Fibroblast of lung (primary cell): ENCODE measurements around the gene L3MBTL4. TPM values are rescaled to one million over a fixed set of nuclear protein-coding genes. Genes with fewer than 3 reads are reported as not detected.
A peak's percentile ranks its signal among the peaks of the same experiment; 100 is the strongest.

Source experiments
- DNase-seq, 2 donors: peaks; one replicate each; pipeline versions ENCODE4 v3.0.0 to v3.0.0-alpha.2; 2010; ENCODE audit warnings: low read depth in 2 of 2
- H2AFZ ChIP-seq: 2 replicates; pipeline ENCODE4 v1.5.1; 2012; ENCODE audit warnings: low read length, control low read depth, inconsistent platforms
- H3K27ac ChIP-seq: 2 replicates; pipeline ENCODE4 v1.5.1; 2011; ENCODE audit warnings: low read length, control low read depth; ENCODE audit not compliant: insufficient read depth
- H3K27me3 ChIP-seq: 2 replicates; pipeline ENCODE4 v1.5.1; 2011; ENCODE audit warnings: mild to moderate bottlenecking, low read length; ENCODE audit not compliant: control insufficient read depth, insufficient read depth
- H3K36me3 ChIP-seq: 2 replicates; pipeline ENCODE4 v1.5.1; 2011; ENCODE audit warnings: low read length; ENCODE audit not compliant: control insufficient read depth, insufficient read depth
- H3K4me1 ChIP-seq: 2 replicates; pipeline ENCODE4 v1.5.1; 2011; ENCODE audit warnings: low read length; ENCODE audit not compliant: control insufficient read depth, insufficient read depth; ENCODE audit errors: extremely low read depth
- H3K4me2 ChIP-seq: 2 replicates; pipeline ENCODE4 v1.5.1; 2011; ENCODE audit warnings: low read length, control low read depth; ENCODE audit not compliant: insufficient read depth; ENCODE audit errors: extremely low read depth
- H3K4me3 ChIP-seq, 4 experiments: fragments of 200-600 bp in 1 of 4; sonication (generic) in 1 of 4; replicated peaks in 1 of 4; 2 replicates each; pipeline ENCODE4 v1.5.1; 2011 to 2016; ENCODE audit warnings: low read length in 4 of 4, low read depth in 3 of 4, mild to moderate bottlenecking in 3 of 4, control low read depth in 2 of 4, inconsistent platforms in 1 of 4, mixed read lengths in 1 of 4; ENCODE audit not compliant: insufficient read depth in 1 of 4; ENCODE audit errors: control extremely low read depth in 1 of 4
- H3K79me2 ChIP-seq: 2 replicates; pipeline ENCODE4 v1.5.1; 2012; ENCODE audit warnings: mild to moderate bottlenecking, low read length, inconsistent platforms; ENCODE audit not compliant: control insufficient read depth, insufficient read depth
- H3K9ac ChIP-seq: 2 replicates; pipeline ENCODE4 v1.5.1; 2011; ENCODE audit warnings: mild to moderate bottlenecking, low read length, control low read depth; ENCODE audit not compliant: insufficient read depth
- H3K9me3 ChIP-seq: 2 replicates; pipeline ENCODE4 v1.5.1; 2012; ENCODE audit warnings: low read depth, low read length; ENCODE audit not compliant: control insufficient read depth, insufficient read depth
- H4K20me1 ChIP-seq: 2 replicates; pipeline ENCODE4 v1.5.1; 2011; ENCODE audit warnings: low read length; ENCODE audit not compliant: control insufficient read depth, insufficient read depth; ENCODE audit errors: extremely low read depth
- EZH2 ChIP-seq: IDR thresholded peaks from 2 replicates; pipeline ENCODE4 v1.5.1; 2012; ENCODE audit warnings: low read length, control low read depth, mild to moderate bottlenecking; ENCODE audit errors: missing control alignments
- polyA plus RNA-seq, 2 donors: library from polyadenylated mRNA; depleted of rRNA in 1 of 2; stranded (reverse) in 1 of 2; unstranded in 1 of 2; fragments of >200 nt; gene quantifications; 2 replicates each; pipeline ENCODE4 v1.2.1, GENCODE V29; 2011 to 2012; ENCODE audit warnings: missing spikeins in 1 of 2
- total RNA-seq: library from RNA; depleted of rRNA; stranded (reverse); fragments of >200 nt; gene quantifications from 2 replicates; pipeline ENCODE4 v1.2.1, GENCODE V29; 2014
- TF ChIP-seq, protein P1 (sequence below), 2 donors: IDR thresholded peaks in 1 of 2; conservative IDR thresholded peaks in 1 of 2; 1 replicate in 1 of 2; 2 replicates in 1 of 2; pipeline ENCODE4 v1.5.1; 2011 to 2012; ENCODE audit warnings: low read length in 2 of 2, control low read depth in 1 of 2, inconsistent platforms in 1 of 2, low read depth in 1 of 2, mild to moderate bottlenecking in 1 of 2

The L3MBTL4 gene
- total and polyA plus RNA-seq, 2 donors (not counting 1 experiment from before 2014, with no cell fraction given): 0.06 to 0.33 TPM

- peak; percentile 26 to 34 for DNase-seq
- no peak overlapping the region for H3K27ac ChIP-seq
- H3K79me2 ChIP-seq: no peaks in the 10 kb centered on the region
- no peaks in the 10 kb centered on the region for H3K9me3 ChIP-seq
- H2AFZ ChIP-seq: no peak overlapping the region
- no peak overlapping the region for H3K4me3 ChIP-seq
- no peak overlapping the region for H3K4me2 ChIP-seq
- H4K20me1 ChIP-seq: no peaks in the 10 kb centered on the region
- H3K27me3 ChIP-seq: no peaks in the 10 kb centered on the region
- H3K36me3 ChIP-seq: no peaks in the 10 kb centered on the region
- H3K4me1 ChIP-seq: no peaks in the 10 kb centered on the region
- no peak overlapping the region for H3K9ac ChIP-seq
- TF ChIP-seq, protein P1, sequence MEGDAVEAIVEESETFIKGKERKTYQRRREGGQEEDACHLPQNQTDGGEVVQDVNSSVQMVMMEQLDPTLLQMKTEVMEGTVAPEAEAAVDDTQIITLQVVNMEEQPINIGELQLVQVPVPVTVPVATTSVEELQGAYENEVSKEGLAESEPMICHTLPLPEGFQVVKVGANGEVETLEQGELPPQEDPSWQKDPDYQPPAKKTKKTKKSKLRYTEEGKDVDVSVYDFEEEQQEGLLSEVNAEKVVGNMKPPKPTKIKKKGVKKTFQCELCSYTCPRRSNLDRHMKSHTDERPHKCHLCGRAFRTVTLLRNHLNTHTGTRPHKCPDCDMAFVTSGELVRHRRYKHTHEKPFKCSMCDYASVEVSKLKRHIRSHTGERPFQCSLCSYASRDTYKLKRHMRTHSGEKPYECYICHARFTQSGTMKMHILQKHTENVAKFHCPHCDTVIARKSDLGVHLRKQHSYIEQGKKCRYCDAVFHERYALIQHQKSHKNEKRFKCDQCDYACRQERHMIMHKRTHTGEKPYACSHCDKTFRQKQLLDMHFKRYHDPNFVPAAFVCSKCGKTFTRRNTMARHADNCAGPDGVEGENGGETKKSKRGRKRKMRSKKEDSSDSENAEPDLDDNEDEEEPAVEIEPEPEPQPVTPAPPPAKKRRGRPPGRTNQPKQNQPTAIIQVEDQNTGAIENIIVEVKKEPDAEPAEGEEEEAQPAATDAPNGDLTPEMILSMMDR (conservative IDR thresholded peaks at IDR 0.05 in 1 of 2, IDR thresholded peaks at IDR 0.05 in 1 of 2; ENCODE audit: low read depth in 1 of 2, low read length in 2 of 2): no peak
- TF ChIP-seq EZH2: no peak
Observed at GRCh38 chr18:5955861-5956260, 458.9 kb downstream of the L3MBTL4 start.

GRCh38 chr18:5951515-5952091 lies 463.1 kb downstream of the L3MBTL4 start:
- no peaks in the 10 kb centered on the region for H3K79me2 ChIP-seq
- no peak overlapping the region for H3K27ac ChIP-seq
- TF ChIP-seq, protein P1 (conservative IDR thresholded peaks at IDR 0.05 in 1 of 2, IDR thresholded peaks at IDR 0.05 in 1 of 2; ENCODE audit: low read depth in 1 of 2, low read length in 2 of 2): no peak
- TF ChIP-seq EZH2: no peak
- DNase-seq: no peak
- no peak overlapping the region for H3K4me2 ChIP-seq
- no peak overlapping the region for H2AFZ ChIP-seq
- H3K27me3 ChIP-seq: no peaks in the 10 kb centered on the region
- no peaks in the 10 kb centered on the region for H4K20me1 ChIP-seq
- no peaks in the 10 kb centered on the region for H3K4me1 ChIP-seq
- H3K9ac ChIP-seq: no peak overlapping the region
- H3K36me3 ChIP-seq: no peaks in the 10 kb centered on the region
- H3K9me3 ChIP-seq: no peaks in the 10 kb centered on the region
- H3K4me3 ChIP-seq: no peak overlapping the region

GRCh38 chr18:5948781-5949180 lies 465.9 kb downstream of the L3MBTL4 start:
- no peak for TF ChIP-seq EZH2
- TF ChIP-seq, protein P1 (conservative IDR thresholded peaks at IDR 0.05 in 1 of 2, IDR thresholded peaks at IDR 0.05 in 1 of 2; ENCODE audit: low read depth in 1 of 2, low read length in 2 of 2): no peak
- no peak for DNase-seq
- Histone ChIP-seq H3K9me3 (no peaks in the 10 kb centered on the region), H3K4me2 (no peak overlapping the region), H3K9ac (no peak overlapping the region), H2AFZ (no peak overlapping the region), H3K4me3 (no peak overlapping the region), H3K79me2 (no peaks in the 10 kb centered on the region), H3K27me3 (no peaks in the 10 kb centered on the region), H3K4me1 (no peaks in the 10 kb centered on the region), H4K20me1 (no peaks in the 10 kb centered on the region), H3K27ac (no peak overlapping the region), H3K36me3 (no peaks in the 10 kb centered on the region)
